ENCODE data around the gene CLCN5. TPM values are rescaled to one million over a fixed set of nuclear protein-coding genes. Genes with fewer than 3 reads are reported as not detected.

The CLCN5 gene
- total RNA-seq, 4 donors from 2014 or later, result 2.7 to 13.1 (median 6.8) TPM

DNA sequence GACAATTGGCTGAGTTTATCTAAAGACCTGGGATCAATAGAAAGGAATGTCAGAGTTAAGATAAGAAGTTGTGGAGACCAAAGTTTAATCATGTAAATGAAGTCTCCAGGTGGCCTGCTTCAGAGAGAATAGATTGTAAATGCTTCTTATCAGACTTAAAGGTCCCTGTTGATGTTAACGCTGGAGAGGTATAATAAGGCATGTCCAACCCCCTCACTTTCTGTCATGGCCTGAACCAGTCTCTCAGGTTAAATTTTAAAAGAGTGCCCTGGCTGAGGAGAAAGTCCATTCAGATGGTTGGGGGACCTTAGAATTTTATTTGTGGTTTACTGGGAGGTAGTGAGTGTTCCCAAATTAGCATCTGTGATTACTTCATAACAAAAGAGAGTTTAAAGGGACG is 191.7 kb downstream of the CLCN5 start:
- Histone ChIP-seq H3K27ac (no peak overlapping the region), H3K36me3 (no peaks in the 10 kb centered on the region), H3K27me3 (no peaks in the 10 kb centered on the region), H3K4me1 (no peaks in the 10 kb centered on the region), H3K4me3 (no peak overlapping the region), H3K9me3 (no peaks in the 10 kb centered on the region)
- in situ Hi-C loops (cut with MboI; ENCODE audit: low sequenced_read_pairs in 4 of 4), result no loop called here
- intact Hi-C loops (cut with DNase I; ENCODE audit: low total_unique reads), result no loop called here
- no peak for DNase-seq
- TF ChIP-seq, protein P1, sequence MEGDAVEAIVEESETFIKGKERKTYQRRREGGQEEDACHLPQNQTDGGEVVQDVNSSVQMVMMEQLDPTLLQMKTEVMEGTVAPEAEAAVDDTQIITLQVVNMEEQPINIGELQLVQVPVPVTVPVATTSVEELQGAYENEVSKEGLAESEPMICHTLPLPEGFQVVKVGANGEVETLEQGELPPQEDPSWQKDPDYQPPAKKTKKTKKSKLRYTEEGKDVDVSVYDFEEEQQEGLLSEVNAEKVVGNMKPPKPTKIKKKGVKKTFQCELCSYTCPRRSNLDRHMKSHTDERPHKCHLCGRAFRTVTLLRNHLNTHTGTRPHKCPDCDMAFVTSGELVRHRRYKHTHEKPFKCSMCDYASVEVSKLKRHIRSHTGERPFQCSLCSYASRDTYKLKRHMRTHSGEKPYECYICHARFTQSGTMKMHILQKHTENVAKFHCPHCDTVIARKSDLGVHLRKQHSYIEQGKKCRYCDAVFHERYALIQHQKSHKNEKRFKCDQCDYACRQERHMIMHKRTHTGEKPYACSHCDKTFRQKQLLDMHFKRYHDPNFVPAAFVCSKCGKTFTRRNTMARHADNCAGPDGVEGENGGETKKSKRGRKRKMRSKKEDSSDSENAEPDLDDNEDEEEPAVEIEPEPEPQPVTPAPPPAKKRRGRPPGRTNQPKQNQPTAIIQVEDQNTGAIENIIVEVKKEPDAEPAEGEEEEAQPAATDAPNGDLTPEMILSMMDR (IDR thresholded peaks at IDR 0.05 in 4 of 5, conservative IDR thresholded peaks at IDR 0.05 in 1 of 5), result no peak
- no peak for TF ChIP-seq POLR2A (IDR thresholded peaks at IDR 0.05)
- no peak for ATAC-seq

DNA sequence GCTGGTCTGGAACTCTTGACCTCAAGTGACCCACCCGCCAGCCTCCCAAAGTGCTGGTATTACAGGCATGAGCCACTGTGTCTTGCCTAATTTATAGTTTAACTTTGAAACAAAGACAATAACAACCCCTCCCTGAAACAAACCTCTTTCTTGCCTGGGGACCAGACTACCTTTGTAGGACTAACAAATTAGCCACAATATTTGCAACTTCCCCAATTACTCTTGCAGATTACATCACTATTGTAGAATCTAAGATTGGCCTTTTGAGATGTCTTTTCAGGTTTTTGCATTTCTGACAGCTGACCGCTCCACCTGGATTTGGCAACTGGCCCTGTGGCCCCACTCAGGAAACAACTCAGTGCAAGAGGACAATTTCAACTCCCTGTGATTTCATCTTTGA is 193.6 kb downstream of the CLCN5 start:
- Histone ChIP-seq H3K9me3 (peaks cover 0 to 4% (median 0%) of the 10 kb centered on the region in 3 donors), H3K27me3 (no peaks in the 10 kb centered on the region), H3K4me1 (no peaks in the 10 kb centered on the region), H3K27ac (no peak overlapping the region), H3K36me3 (no peaks in the 10 kb centered on the region), H3K4me3 (no peak overlapping the region)
- in situ Hi-C loops (cut with MboI; ENCODE audit: low sequenced_read_pairs in 4 of 4) (no loop called here), intact Hi-C loops (cut with DNase I; ENCODE audit: low total_unique reads) (no loop called here)
- no peak for DNase-seq
- TF ChIP-seq, protein P1 (IDR thresholded peaks at IDR 0.05 in 4 of 5, conservative IDR thresholded peaks at IDR 0.05 in 1 of 5), result no peak
- TF ChIP-seq POLR2A (IDR thresholded peaks at IDR 0.05), result no peak
- ATAC-seq, result no peak

DNA sequence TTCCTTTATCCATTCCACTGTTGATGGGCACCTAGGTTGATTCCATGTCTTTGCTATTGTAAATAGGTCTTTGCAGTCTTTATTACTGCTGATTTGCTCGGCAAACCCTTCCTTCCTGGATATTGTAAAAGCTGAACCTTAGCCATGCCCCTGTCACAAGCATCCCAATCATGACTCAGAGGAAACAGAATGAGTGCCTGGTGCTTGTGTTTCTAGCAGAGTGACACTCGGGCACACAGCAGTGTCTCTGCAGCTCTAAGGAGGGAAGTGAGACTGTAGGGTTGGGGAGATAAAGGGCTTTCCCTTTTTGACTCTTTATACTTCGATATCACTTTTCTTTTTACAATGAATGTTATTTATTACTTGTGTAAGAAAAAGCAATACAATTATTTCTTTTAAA is 195.1 kb downstream of the CLCN5 start:
- Histone ChIP-seq H3K4me1 (no peaks in the 10 kb centered on the region), H3K36me3 (no peaks in the 10 kb centered on the region), H3K4me3 (no peak overlapping the region), H3K9me3 (peaks cover 0 to 4% (median 0%) of the 10 kb centered on the region in 3 donors), H3K27me3 (no peaks in the 10 kb centered on the region), H3K27ac (no peak overlapping the region)
- no peak for DNase-seq
- no peak for ATAC-seq
- intact Hi-C loops (cut with DNase I; ENCODE audit: low total_unique reads), result no loop called here
- in situ Hi-C loops (cut with MboI; ENCODE audit: low sequenced_read_pairs in 4 of 4), result no loop called here
- no peak for TF ChIP-seq POLR2A (IDR thresholded peaks at IDR 0.05)
- TF ChIP-seq, protein P1 (IDR thresholded peaks at IDR 0.05 in 4 of 5, conservative IDR thresholded peaks at IDR 0.05 in 1 of 5), result no peak

DNA sequence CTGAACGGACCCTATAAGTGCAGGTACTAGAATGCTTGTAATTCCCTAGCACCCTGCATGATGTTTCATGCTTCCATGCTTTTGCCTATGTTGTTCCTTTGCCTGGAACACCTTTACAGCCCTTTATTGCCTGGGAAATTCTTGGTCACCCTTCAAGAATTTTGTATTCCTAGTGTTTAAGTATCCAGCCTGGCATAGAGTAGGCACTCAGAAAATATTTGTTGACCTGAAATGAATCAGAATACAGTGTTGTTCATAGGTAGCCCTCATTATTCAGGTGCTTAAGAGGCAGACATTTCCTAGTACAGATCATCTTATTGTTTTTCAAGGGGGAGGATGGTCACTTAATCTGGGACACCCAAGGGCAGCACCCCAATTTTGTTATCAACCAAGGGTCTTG is 203.1 kb downstream of the CLCN5 start:
- intact Hi-C loops (cut with DNase I; ENCODE audit: low total_unique reads), result no loop called here
- no peak for ATAC-seq
- DNase-seq, result no peak
- Histone ChIP-seq H3K9me3 (peaks cover 0 to under 1% (median 0%) of the 10 kb centered on the region in 3 donors), H3K4me1 (no peaks in the 10 kb centered on the region), H3K27ac (no peak overlapping the region), H3K36me3 (no peaks in the 10 kb centered on the region), H3K27me3 (no peaks in the 10 kb centered on the region), H3K4me3 (no peak overlapping the region)
- no peak for TF ChIP-seq POLR2A (IDR thresholded peaks at IDR 0.05)
- in situ Hi-C loops (cut with MboI; ENCODE audit: low sequenced_read_pairs in 4 of 4), result no loop called here

DNA sequence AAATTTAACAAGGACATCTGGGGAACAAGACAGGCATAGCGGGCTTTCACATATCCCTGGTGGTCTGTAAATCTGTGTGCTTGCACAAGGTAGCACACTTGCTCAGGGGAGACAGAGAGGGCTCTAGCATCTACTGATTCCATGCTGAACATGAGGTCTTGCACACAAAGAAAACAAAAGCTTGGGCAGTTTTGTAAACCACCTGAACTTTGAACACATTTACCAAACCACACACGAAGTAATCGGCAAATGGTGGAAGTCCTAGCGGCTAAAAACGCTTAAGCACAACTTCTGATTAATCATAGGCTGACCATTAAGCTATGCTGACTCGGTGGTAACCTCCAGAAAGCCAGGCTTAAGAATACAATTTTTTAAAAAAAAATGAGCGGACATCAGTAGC is 225.6 kb downstream of the CLCN5 start:
- Histone ChIP-seq H3K4me3 (no peak overlapping the region), H3K27ac (no peak overlapping the region), H3K27me3 (no peaks in the 10 kb centered on the region), H3K9me3 (no peaks in the 10 kb centered on the region), H3K36me3 (no peaks in the 10 kb centered on the region), H3K4me1 (no peaks in the 10 kb centered on the region)
- DNase-seq (no peak), ATAC-seq (no peak)
- in situ Hi-C loops (cut with MboI; ENCODE audit: low sequenced_read_pairs in 4 of 4) (no loop called here), intact Hi-C loops (cut with DNase I; ENCODE audit: low total_unique reads) (no loop called here)
- no peak for TF ChIP-seq POLR2A (IDR thresholded peaks at IDR 0.05)
- TF ChIP-seq, protein P1 (IDR thresholded peaks at IDR 0.05 in 4 of 5, conservative IDR thresholded peaks at IDR 0.05 in 1 of 5), result no peak

MicroRNA genes within 50 kb of the gene (microRNA counts, 767-probe panel; counts per million panel counts)
- microRNA hsa-miR-188-3p (356 to 448 counts per million in 2 donors), microRNA hsa-miR-188-5p (356 to 448 counts per million in 2 donors), microRNA hsa-miR-362-3p (356 to 448 counts per million in 2 donors), microRNA hsa-miR-362-5p (356 to 3,301 counts per million in 2 donors), microRNA hsa-miR-500a-5p+hsa-miR-501-5p (356 to 448 counts per million in 2 donors), microRNA hsa-miR-500b (356 to 448 counts per million in 2 donors), microRNA hsa-miR-501-3p (356 to 448 counts per million in 2 donors), microRNA hsa-miR-502-3p (356 to 448 counts per million in 2 donors), microRNA hsa-miR-502-5p (356 to 448 counts per million in 2 donors), microRNA hsa-miR-532-3p (356 to 448 counts per million in 2 donors), microRNA hsa-miR-532-5p (356 to 448 counts per million in 2 donors), microRNA hsa-miR-660-5p (356 to 448 counts per million in 2 donors)

Small RNA genes lying within 50 kb of the gene (microRNA-seq; reads per million reads assigned to microRNA genes)
- gene MIR188 (ENCODE audit: borderline replicate concordance in 2 of 2) (142 to 160 reads per million in 2 donors), gene MIR362 (ENCODE audit: borderline replicate concordance in 2 of 2) (374 to 446 reads per million in 2 donors), gene MIR500A (ENCODE audit: borderline replicate concordance in 2 of 2) (27.2 to 31.6 reads per million in 2 donors), gene MIR500B (ENCODE audit: borderline replicate concordance in 2 of 2) (0.85 to 1.2 reads per million in 2 donors), gene MIR501 (ENCODE audit: borderline replicate concordance in 2 of 2) (254 to 278 reads per million in 2 donors), gene MIR502 (ENCODE audit: borderline replicate concordance in 2 of 2) (99.0 to 119 reads per million in 2 donors), gene MIR532 (ENCODE audit: borderline replicate concordance in 2 of 2) (1,284 to 1,318 reads per million in 2 donors), gene MIR660 (ENCODE audit: borderline replicate concordance in 2 of 2) (435 to 452 reads per million in 2 donors)

Other genes with a start within 250 kb of the CLCN5 start
- gene PAGE1, start 226.6 kb upstream of the CLCN5 start, total RNA-seq, result not detected
- gene PAGE4, start 93.3 kb upstream of the CLCN5 start, total RNA-seq, result not detected
- gene USP27X, start 43.1 kb upstream of the CLCN5 start, total RNA-seq, result 1 to 10 TPM; 1.0 to 2.0 (median 1.7) TPM

Measured in gastrocnemius medialis (tissue), 4 donors.